NCI-H1048 (cell line): ENCODE measurements around the gene SLC23A1.
"Not testable (repeated sequence)": the region's sequence is repeated elsewhere in the genome, so short reads cannot be mapped to it uniquely, and the experiment has no call there.

Experiments
- DNase-seq: peaks from one replicate; lab custom pipeline; 2025; lab: John Stamatoyannopoulos, UW

The SLC23A1 gene

DNA sequence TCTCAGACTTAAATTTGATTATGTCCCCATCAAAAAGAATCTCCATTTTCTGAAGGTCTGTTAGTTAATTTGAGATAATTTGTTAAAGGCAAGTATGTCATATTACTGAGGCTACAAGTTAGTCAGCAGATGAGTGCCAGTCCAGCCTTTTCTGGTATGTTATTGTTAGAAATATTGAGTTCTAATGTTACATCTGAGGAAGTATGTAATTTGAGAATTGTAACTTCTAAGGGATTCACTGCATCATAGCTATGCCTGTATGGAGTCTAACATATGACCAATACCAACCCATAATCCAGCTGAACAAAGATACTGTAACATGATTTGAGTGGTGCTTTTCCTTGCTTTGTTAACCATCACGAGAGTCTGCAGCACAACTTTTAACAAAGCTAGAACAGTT lies 13.9 kb downstream of the SLC23A1 start:
- no peak for DNase-seq

DNA sequence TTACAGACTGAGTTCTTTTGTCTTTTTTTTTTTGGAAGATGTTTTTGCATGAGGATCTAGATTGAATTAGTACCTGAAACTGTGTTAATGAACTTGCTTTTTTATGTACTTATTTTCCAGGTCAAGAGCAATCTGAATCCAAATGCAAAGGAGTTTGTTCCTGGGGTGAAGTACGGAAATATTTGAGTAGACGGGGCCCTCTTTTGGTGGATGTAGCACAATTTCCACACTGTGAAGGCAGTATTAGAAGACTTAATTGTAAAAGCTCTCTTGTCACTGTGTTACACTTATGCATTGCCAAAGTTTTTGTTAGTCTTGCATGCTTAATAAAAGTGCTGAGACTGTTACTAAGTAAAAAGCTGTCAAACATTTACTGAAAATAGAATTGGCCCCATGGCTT lies 14.5 kb downstream of the SLC23A1 start:
- DNase-seq: no peak

DNA sequence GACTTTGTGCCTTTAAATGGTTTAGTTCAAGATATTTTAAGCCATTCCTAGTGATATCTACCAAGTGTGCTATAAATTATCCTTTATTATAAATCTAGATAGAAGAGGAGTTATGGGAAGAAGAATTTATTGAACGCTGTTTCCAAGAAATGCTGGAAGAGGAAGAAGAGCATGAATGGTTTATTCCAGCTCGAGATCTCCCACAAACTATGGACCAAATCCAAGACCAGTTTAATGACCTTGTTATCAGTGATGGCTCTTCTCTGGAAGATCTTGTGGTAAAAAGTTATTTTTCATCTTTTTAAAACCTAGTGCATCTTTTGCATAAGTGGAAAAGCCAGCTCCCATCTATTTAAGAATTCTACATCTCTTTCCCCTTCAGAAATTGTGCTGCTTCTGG lies 18.6 kb downstream of the SLC23A1 start:
- no peak for DNase-seq

DNA sequence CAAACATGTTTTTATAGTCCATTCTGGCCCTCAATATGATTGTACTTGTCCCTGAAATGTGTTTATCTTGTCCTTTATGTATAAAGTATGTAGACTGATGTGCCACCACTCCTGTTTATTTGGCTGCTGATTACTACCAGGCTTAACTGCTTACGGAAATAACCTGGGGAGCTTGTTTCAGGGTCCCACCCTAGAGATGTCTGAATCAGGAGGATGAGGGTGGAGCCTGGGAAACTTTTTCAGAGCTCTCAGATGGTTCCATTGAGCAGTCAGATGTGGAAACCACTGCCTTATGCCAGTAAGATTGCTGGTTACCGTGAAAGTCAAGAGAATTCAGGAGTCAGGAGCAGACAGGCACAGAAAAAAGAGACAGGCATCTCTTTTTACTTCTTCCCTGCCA lies 19.2 kb downstream of the SLC23A1 start:
- DNase-seq: no peak

DNA sequence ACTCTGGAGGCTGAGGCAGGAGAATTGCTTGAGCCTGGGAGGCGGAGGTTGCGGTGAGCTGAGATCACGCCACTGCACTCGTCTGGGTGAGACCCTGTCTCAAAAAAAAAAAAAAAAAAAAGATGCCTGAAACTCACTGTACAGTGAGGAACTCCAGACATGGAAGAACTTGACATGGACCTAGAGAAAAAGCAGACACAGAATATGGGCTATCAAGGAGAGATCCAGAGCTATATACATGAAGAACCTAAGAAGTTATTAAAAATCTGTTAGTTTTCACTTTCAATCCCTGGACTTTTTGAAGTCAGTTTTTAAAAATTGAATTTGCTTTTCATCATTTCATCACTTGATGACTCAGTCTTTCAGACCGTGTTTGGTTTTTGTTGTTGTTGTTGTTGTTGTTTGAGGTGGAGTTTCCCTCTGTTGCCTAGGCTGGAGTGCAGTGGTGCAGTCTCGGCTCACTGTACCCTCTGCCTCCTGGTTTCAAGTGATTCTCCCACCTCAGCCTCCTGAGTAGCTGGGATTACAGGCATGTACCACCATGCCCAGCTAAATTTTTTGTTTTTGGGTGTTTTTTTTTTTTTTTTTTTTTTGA lies 21.2 kb downstream of the SLC23A1 start:
- no peak for DNase-seq

DNA sequence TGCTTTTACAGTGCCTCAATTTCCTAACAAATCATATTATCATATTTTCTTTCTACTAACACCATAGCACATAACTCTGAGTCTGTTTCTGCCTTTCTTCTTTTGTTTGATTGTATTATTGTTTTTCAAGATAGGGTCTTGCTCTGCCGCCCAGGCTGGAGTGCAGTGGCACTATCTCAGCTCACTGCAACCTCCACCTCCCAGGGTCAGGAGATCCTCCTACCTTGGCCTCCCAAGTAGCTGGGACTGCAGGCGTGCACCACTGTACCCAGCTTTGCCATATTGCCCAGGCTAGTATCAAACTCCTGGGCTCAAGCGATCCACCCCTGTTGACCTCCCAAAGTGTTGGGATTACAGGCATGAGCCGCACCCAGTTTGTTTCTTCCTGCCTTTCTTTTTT lies 22.7 kb downstream of the SLC23A1 start:
- no peak for DNase-seq

DNA sequence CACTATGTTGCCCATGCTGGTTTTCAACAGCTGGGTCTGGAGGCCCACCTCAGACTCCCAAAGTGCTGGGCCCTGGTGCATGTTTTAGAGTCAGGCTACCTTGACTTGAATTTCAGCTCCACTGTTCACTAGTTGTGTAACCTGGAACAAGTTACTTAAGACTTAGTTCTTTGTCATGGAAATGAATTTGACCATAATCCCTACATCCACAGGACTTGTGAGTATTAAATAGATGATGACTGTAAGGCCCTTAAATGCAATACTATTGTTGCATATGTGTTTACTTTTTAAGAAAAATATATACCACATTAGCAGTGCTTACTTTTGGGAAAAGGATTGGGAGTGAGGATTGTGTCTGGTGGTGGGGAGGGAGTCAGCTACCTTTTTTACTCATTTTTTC lies 25.0 kb downstream of the SLC23A1 start:
- DNase-seq: no peak

DNA sequence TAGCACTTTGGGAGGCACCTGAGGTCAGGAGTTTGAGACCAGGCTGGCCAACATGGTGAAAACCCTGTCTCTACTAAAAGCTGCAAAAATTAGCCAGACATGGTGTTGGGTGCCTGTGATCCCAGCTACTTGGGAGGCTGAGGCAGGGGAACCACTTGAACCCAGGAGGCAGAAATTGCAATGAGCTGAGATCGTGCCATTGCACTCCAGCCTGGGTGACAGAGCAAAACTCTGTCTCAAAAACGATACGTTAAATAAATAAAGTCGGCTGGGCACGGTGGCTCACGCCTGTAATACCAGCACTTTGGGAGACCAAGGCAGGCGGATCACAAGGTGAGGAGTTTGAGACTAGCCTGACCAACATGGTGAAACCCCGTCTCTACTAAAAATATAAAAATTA lies 27.2 kb downstream of the SLC23A1 start:
- not testable (repeated sequence) for DNase-seq

DNA sequence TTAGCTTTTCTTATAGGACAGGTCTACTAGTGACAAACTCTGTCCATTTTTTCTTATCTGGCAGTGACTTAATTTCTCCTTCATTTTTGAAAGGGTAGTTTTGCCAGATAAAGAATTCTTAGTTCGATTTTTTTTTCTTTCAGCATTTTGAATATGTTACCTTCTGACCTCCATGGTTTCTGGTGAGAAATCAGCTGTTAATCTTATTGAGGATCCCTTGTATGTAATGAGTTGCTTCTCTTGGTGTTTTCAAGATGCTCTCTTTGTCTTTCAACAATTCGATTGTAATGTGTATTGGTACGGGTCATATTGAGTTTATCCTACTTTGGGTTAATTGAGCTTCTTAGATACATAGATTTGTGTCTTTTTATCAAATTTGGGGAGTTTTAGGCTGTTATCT lies 28.9 kb downstream of the SLC23A1 start:
- no peak for DNase-seq

DNA sequence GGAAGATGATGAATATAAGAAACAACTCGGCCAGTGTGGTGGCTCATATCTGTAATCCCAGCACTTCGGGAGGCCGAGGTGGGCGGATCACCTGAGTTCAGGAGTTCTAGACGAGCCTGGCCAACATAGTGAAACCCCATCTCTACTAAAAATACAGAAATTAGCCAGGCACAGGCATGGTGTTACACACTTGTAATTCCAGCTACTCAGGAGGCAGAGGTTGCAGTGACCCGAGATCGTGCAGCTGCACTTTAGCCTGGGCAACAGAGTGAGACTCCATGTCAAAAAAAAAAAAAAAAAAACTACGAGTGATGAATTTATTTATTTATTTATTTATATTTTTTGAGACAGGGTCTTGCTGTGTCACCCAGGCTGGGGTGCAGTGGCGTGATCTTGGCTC lies 35.2 kb downstream of the SLC23A1 start:
- DNase-seq: not testable (repeated sequence)

DNA sequence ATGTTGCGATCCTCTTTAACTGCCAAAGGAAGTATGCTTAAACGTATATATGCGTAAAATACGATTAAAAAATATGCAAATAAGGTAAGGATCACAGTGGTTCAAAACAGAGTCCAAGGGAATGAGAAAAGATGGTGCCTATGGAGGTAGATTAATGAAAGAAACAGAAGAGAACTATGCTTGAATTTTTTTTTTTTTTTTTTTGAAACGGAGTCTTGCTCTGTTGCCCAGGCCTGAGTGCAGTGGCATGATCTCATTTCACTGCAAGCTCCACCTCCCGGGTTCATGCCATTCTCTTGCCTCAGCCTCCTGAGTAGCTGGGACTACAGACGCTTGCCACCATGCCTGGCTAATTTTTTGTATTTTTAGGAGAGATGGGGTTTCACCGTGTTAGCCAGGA lies 37.7 kb downstream of the SLC23A1 start:
- not testable (repeated sequence) for DNase-seq

DNA sequence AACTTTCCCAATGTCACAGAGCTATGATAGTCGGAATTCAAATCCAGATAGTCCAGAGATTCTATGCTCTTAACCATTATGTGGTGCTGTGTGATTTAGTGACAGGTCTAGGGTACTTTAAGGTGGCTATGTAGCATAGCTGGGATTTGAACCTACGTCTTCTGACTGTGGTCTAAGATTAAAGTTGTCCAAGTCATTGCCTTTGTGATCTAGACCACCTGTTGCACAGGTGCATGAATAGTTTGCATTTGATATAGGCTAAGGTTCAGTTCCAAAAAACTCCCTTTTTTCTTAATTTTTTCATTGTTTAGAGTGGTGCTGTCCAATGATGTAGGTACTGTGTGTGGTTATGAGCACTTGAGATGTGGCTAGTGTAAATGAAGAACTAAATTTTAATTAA lies 38.9 kb downstream of the SLC23A1 start:
- DNase-seq: no peak

DNA sequence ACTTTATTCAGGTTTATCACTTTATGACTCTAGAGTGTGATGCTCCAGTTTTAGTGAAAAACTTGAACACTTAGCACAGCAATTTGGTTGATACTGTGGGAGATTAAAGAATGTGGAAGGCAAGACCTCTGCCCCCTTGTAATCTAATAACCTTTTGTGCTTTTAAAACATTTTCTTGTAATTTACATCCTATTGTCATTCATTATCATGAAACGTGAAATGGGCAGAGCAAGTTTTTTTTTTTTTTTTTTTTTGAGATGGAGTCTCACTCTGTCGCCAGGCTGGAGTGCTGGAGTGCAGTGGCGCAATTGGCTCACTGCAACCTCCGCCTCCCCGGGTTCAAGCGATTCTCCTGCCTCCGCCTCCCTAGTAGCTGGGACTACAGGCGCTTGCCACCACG lies 39.6 kb downstream of the SLC23A1 start:
- no peak for DNase-seq

DNA sequence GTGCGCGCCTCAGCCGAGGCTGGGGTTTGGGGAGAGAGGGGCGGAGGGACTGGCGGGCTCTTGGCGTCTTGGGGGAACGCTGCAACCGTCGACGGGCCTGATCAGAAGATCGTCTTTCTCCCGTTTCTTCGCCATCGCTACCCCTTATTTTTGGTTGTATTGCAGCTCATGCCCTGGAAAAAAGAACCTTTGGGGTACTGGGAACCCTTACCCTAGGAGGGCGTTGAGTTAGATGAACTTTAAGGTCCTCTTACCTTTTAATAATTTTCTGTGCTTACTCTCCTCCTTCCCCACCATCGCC lies 40.7 kb downstream of the SLC23A1 start:
- DNase-seq: no peak

DNA sequence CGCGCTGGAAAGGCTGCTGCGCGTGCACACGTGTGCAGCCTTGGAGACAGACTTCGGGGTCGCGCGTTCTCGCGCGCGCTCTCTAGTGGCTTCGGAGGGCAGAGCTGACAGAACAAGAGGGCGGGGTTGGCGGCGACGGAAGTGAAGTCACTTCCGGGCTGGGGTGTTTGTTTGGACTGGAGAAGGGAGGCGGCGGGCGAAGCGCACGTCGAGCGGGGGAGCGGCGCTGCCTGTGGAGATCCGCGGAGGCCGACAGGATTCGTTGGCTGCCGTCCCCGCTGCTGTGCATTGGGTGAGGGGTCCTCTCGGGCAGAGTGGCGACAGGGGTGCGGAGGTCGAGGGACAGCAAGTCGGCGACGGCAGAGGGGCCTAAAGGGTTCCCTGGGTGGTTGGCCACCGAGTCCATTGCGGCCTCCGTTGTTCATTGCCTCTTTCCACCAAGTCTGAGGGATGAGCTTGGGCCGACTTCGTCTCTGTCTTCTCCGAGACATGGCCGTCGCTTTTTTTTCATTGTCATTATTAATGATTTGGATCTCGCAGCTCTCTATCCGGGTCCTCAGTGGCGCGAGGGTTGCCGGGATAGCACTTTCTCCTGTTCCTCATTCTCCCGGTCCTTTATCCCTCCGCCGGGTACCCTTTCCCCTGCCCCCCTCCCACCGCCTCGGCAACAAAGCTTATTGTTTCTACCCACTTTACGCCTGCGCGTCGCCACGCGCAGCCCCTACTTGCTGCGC lies 41.2 kb downstream of the SLC23A1 start, which contains the start of gene PAIP2:
PAIP2 (plus strand) TSS at position 166 of the 734 bp plus-strand sequence. CDS start 21,931 bp downstream, outside the sequence.
- peak; percentile 94 for DNase-seq

DNA sequence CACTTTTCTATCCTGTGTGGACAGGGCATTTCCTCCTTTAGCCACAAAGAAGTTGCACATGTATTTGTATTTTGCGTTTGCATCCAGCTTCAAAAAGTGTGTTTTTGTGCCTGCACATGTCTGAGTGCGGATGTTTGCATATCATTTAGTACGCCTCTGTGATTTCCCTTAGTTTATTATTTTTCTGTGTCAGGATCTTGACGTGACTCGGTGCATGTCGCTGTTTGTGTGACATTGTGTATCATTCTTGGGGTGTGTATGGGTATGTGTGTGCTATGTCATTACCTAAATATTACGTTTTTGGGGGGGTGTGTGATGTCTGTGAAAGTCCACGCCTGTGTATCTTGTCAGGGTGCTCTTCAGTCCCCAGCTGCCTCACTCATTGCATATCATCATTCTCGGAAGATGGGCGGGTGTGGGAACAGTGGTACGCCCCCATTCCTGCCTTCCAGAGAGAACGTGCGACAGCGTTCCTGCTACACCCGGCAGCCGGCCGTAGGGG lies 41.9 kb downstream of the SLC23A1 start:
- no peak for DNase-seq

DNA sequence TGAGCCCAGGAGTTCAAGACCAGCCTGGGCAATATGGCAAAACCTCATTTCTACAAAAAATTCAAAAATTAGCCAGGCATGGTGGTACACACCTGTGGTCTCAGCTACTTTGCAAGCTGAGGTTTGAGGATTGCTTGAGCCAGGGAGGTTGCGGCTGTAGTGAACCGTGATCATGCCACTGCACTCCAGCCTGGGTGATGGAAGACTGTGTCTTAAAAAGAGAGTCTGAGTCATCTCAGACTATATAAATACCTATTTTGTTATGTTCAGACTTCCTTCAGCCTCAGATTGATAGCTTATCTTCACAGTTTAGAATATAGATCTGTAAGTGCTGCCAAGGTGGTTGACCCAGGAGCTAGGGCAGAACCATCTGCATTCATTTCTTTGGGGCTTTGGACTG lies 43.0 kb downstream of the SLC23A1 start:
- DNase-seq: no peak

DNA sequence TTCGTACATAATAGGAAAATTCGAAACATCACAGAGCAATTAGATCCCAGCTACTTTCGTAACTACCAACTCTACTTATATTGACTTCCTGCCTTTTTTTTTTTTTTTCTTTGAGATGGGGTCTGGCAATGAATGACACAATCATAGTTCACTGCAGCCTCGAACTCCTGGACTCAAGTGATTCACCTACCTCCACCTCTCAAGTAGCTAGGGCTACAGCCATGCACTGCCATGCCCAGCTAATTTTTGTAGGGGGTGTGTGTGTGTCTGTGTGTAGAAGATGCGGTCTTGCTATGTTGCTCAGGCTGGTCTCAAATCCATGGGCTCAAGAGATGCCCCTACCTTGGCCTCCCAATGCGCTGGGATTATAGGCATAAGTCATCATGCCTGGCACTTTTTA lies 47.3 kb downstream of the SLC23A1 start:
- DNase-seq: no peak
